A549 (cell line): ENCODE measurements around the gene LYST. TPM values are rescaled to one million over a fixed set of nuclear protein-coding genes. Genes with fewer than 3 reads are reported as not detected.

ENCODE experiments used
- ATAC-seq, 2 experiments: fragments of 200-7000 bp in 1 of 2; fragments of >200 bp in 1 of 2; cut with Nextera tagmentation in 1 of 2; cut with Tn5 transposase in 1 of 2; 3 replicates each; pipeline versions ENCODE4 v1.8.0 to v1.9.1; 2018 to 2020; ENCODE audit warnings: mild to moderate bottlenecking in 1 of 2, moderate library complexity in 1 of 2
- CTCF ChIA-PET: fragments of 300-600 bp; sonication (Branson Sonifier 250); formaldehyde crosslinking; extraction: SDS; loops from one replicate; lab custom pipeline; 2021; ENCODE audit warnings: antibody characterized with exemption, inconsistent platforms; lab: Yijun Ruan, JAX
- POLR2A ChIA-PET: fragments of 350-600 bp; formaldehyde crosslinking; extraction: SDS; loops from one replicate; lab custom pipeline; 2021; ENCODE audit warnings: antibody characterized with exemption, inconsistent platforms; lab: Yijun Ruan, JAX
- DNase-seq, 2 experiments: peaks; one replicate each; pipeline versions ENCODE4 v3.0.0 to v3.0.0-alpha.2; 2011 to 2016; ENCODE audit warnings: low read depth in 1 of 2, low spot score in 1 of 2
- FAIRE-seq: peaks from 2 replicates; lab custom pipeline; 2011; peaks lifted over from hg19 to GRCh38; lab: Jason Lieb, UNC
- H3K27ac ChIP-seq, 2 experiments: fragments of >200 bp; sonication (Bioruptor Twin); formaldehyde crosslinking; 3 replicates each; pipeline ENCODE4 v1.5.1; 2016 to 2017
- H3K4me1 ChIP-seq: fragments of >200 bp; sonication (Bioruptor Twin); formaldehyde crosslinking; 3 replicates; pipeline ENCODE4 v1.6.1; 2016
- H3K4me2 ChIP-seq: fragments of >200 bp; sonication (Bioruptor Twin); formaldehyde crosslinking; 3 replicates; pipeline ENCODE4 v1.6.1; 2016
- H3K4me3 ChIP-seq: fragments of >200 bp; sonication (Bioruptor Twin); formaldehyde crosslinking; 3 replicates; pipeline ENCODE4 v1.5.1; 2016
- H3K9me3 ChIP-seq: fragments of >200 bp; sonication (Bioruptor Twin); formaldehyde crosslinking; 3 replicates; pipeline ENCODE4 v1.6.1; 2016
- BHLHE40 ChIP-seq: IDR thresholded peaks from 2 replicates; pipeline ENCODE4 v1.6.1; 2012; ENCODE audit warnings: low read depth, low read length, inconsistent platforms
- CHD4 ChIP-seq: fragments of 200-600 bp; sonication (generic); IDR thresholded peaks from 2 replicates; pipeline ENCODE4 v1.6.1; 2016; ENCODE audit warnings: antibody characterized with exemption, mild to moderate bottlenecking, borderline replicate concordance
- EHF ChIP-seq: fragments of 250-450 bp; sonication (Bioruptor Pico); IDR thresholded peaks from 2 replicates; pipeline ENCODE4 v1.5.0; 2020; ENCODE audit warnings: mild to moderate bottlenecking
- EHMT2 ChIP-seq: fragments of 200-600 bp; sonication (generic); IDR thresholded peaks from 2 replicates; pipeline ENCODE4 v1.6.1; 2016; ENCODE audit warnings: antibody characterized with exemption, low read depth, mild to moderate bottlenecking, moderate library complexity
- EP300 ChIP-seq, 2 experiments: fragments of >200 bp; sonication (Bioruptor Twin); formaldehyde crosslinking; IDR thresholded peaks; 2 replicates in 1 of 2; 3 replicates in 1 of 2; pipeline ENCODE4 v1.6.1; 2016 to 2017
- ESRRA ChIP-seq: fragments of 150-350 bp; IDR thresholded peaks from 2 replicates; pipeline ENCODE4 v1.6.1; 2014; ENCODE audit warnings: mild to moderate bottlenecking, low read length, borderline replicate concordance
- FOSB ChIP-seq: fragments of 250-450 bp; sonication (Bioruptor Pico); IDR thresholded peaks from 2 replicates; pipeline ENCODE4 v1.5.0; 2020; ENCODE audit warnings: mild to moderate bottlenecking, moderate library complexity
- FOXS1 ChIP-seq: fragments of 250-450 bp; sonication (Bioruptor Pico); IDR thresholded peaks from 2 replicates; pipeline ENCODE4 v1.5.0; 2020; ENCODE audit warnings: mild to moderate bottlenecking, moderate library complexity
- HEYL ChIP-seq: fragments of 250-450 bp; sonication (Bioruptor Pico); IDR thresholded peaks from 2 replicates; pipeline ENCODE4 v1.8.0; 2021; ENCODE audit warnings: mild to moderate bottlenecking, moderate library complexity
- HOXA7 ChIP-seq: fragments of 250-450 bp; sonication (Bioruptor Pico); IDR thresholded peaks from 2 replicates; pipeline ENCODE4 v1.5.0; 2020; ENCODE audit warnings: mild to moderate bottlenecking, moderate library complexity
- HOXB5 ChIP-seq: fragments of 250-450 bp; sonication (Bioruptor Pico); IDR thresholded peaks from 2 replicates; pipeline ENCODE4 v1.5.0; 2020; ENCODE audit warnings: mild to moderate bottlenecking, moderate library complexity
- MAFK ChIP-seq: fragments of 450-650 bp; IDR thresholded peaks from 2 replicates; pipeline ENCODE4 v1.6.1; 2014; ENCODE audit not compliant: partially characterized antibody
- NFE2L2 ChIP-seq: fragments of 150-350 bp; conservative IDR thresholded peaks from 2 replicates; pipeline ENCODE4 v1.6.1; 2014; ENCODE audit warnings: low read length
- RARB ChIP-seq: fragments of 250-450 bp; sonication (Bioruptor Pico); IDR thresholded peaks from 2 replicates; pipeline ENCODE4 v1.8.0; 2021; ENCODE audit warnings: mild to moderate bottlenecking, moderate library complexity
- RFX5 ChIP-seq: fragments of 450-650 bp; IDR thresholded peaks from 2 replicates; pipeline ENCODE4 v1.7.1; 2014; ENCODE audit warnings: antibody characterized with exemption, mild to moderate bottlenecking, moderate library complexity
- TFCP2L1 ChIP-seq: fragments of 250-450 bp; sonication (Bioruptor Pico); IDR thresholded peaks from 2 replicates; pipeline ENCODE4 v1.5.0; 2021; ENCODE audit warnings: mild to moderate bottlenecking
- ZC3H11A ChIP-seq: fragments of 450-650 bp; IDR thresholded peaks from 2 replicates; pipeline ENCODE4 v1.6.1; 2014; ENCODE audit warnings: antibody characterized with exemption, mild to moderate bottlenecking
- WGBS: methylation state at CpG from one replicate; pipeline ENCODE4 v1.1.6; 2017; ENCODE audit errors: missing lambda C conversion rate; 5-methylcytosine and 5-hydroxymethylcytosine counted together
- polyA plus RNA-seq, 4 experiments: library from polyadenylated mRNA; depleted of rRNA in 3 of 4; stranded (reverse); fragments of >200 nt; fragmentation: RNase III in 1 of 4; extraction: RNeasy Plus Mini Kit Qiagen cat#74134 plus additional on column Dnase treatment in 1 of 4; gene quantifications; 2 replicates in 3 of 4; 3 replicates in 1 of 4; pipeline ENCODE4 v1.2.3, GENCODE V29; 2011 to 2017
- TF ChIP-seq, protein P1 (sequence below): fragments of 150-350 bp; IDR thresholded peaks from 2 replicates; pipeline ENCODE4 v1.6.1; 2014; ENCODE audit warnings: low read depth, mild to moderate bottlenecking, low read length
- TF ChIP-seq, protein P2 (sequence below): fragments of >200 bp; sonication (Bioruptor Twin); formaldehyde crosslinking; IDR thresholded peaks from 3 replicates; pipeline ENCODE4 v1.5.1; 2016
- TF ChIP-seq, protein P3 (sequence below): fragments of >200 bp; sonication (Bioruptor Twin); formaldehyde crosslinking; IDR thresholded peaks from 3 replicates; pipeline ENCODE4 v1.6.1; 2016
- TF ChIP-seq, protein P4 (sequence below): fragments of 200-600 bp; sonication (generic); IDR thresholded peaks from 2 replicates; pipeline ENCODE4 v1.6.1; 2016; ENCODE audit warnings: antibody characterized with exemption, mild to moderate bottlenecking, moderate library complexity
- TF ChIP-seq, protein P5 (sequence below): IDR thresholded peaks from 2 replicates; pipeline ENCODE4 v1.6.1; 2012
- TF ChIP-seq, protein P6 (sequence below): fragments of >200 bp; sonication (Bioruptor Twin); formaldehyde crosslinking; IDR thresholded peaks from 2 replicates; pipeline ENCODE4 v1.6.1; 2016
- TF ChIP-seq, protein P7 (sequence below): fragments of 450-650 bp; IDR thresholded peaks from 2 replicates; pipeline ENCODE4 v1.6.1; 2014; ENCODE audit warnings: antibody characterized with exemption

The LYST gene
- polyA plus RNA-seq, 2 of the 4 experiments (the other 2 are of a cell fraction) = 2.5 to 9.4 TPM

DNA sequence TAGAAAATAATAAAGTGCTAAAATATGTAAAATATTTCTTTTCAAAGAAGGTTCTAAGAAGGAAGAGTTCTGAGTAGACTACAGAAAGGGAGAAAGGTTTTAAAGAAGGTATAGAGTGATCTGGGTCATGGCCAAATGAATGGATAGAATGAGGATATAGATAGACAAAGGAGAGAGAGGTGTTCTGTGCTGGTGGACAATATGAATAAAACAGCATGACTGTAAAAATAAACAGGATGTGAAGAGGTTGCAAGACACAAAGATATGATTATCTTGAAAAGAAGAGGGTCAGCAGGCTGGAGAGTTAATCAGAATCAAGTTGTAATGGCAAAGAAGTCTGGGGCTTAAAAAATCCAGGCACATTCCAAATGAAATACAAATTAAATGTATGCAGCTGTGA, 130.4 kb downstream of the LYST start (continued):
- TF ChIP-seq, protein P1, sequence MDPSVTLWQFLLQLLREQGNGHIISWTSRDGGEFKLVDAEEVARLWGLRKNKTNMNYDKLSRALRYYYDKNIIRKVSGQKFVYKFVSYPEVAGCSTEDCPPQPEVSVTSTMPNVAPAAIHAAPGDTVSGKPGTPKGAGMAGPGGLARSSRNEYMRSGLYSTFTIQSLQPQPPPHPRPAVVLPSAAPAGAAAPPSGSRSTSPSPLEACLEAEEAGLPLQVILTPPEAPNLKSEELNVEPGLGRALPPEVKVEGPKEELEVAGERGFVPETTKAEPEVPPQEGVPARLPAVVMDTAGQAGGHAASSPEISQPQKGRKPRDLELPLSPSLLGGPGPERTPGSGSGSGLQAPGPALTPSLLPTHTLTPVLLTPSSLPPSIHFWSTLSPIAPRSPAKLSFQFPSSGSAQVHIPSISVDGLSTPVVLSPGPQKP = no peak

DNA sequence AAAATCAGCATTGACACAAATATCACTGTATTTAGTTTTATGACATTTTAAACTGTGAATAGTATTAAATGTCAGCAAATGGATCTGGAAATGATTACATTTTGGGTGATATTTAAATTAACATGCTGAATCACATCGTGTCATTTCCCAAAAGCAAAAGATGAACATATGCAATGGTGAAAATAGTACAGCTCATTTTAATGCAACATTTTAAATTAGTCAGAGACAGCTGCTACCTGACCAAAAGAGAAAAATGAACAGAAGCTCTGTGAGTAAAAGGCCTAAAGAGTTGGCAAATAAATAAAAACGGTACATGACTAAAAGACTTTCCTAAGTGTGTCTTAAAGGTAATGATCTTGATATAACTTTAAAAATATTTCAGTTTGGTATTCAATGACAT, 131.1 kb downstream of the LYST start:
- Histone ChIP-seq H3K9me3 (no peaks in the 10 kb centered on the region), H3K4me3 (no peak overlapping the region), H3K4me2 (no peak overlapping the region), H3K4me1 (peaks cover 15% of the 10 kb centered on the region), H3K27ac (no peak overlapping the region)
- ChIA-PET CTCF (no interaction called here), POLR2A (no interaction called here)
- ATAC-seq (no peak), FAIRE-seq (no peak), DNase-seq (no peak)
- WGBS = 75% methylated on average over 2 of the region's 2 CpGs
- TF ChIP-seq, protein P2, sequence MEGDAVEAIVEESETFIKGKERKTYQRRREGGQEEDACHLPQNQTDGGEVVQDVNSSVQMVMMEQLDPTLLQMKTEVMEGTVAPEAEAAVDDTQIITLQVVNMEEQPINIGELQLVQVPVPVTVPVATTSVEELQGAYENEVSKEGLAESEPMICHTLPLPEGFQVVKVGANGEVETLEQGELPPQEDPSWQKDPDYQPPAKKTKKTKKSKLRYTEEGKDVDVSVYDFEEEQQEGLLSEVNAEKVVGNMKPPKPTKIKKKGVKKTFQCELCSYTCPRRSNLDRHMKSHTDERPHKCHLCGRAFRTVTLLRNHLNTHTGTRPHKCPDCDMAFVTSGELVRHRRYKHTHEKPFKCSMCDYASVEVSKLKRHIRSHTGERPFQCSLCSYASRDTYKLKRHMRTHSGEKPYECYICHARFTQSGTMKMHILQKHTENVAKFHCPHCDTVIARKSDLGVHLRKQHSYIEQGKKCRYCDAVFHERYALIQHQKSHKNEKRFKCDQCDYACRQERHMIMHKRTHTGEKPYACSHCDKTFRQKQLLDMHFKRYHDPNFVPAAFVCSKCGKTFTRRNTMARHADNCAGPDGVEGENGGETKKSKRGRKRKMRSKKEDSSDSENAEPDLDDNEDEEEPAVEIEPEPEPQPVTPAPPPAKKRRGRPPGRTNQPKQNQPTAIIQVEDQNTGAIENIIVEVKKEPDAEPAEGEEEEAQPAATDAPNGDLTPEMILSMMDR = no peak
- no peak for TF ChIP-seq EHF
- TF ChIP-seq BHLHE40 = no peak
- TF ChIP-seq, protein P3, sequence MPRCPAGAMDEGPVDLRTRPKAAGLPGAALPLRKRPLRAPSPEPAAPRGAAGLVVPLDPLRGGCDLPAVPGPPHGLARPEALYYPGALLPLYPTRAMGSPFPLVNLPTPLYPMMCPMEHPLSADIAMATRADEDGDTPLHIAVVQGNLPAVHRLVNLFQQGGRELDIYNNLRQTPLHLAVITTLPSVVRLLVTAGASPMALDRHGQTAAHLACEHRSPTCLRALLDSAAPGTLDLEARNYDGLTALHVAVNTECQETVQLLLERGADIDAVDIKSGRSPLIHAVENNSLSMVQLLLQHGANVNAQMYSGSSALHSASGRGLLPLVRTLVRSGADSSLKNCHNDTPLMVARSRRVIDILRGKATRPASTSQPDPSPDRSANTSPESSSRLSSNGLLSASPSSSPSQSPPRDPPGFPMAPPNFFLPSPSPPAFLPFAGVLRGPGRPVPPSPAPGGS = no peak
- TF ChIP-seq, protein P4, sequence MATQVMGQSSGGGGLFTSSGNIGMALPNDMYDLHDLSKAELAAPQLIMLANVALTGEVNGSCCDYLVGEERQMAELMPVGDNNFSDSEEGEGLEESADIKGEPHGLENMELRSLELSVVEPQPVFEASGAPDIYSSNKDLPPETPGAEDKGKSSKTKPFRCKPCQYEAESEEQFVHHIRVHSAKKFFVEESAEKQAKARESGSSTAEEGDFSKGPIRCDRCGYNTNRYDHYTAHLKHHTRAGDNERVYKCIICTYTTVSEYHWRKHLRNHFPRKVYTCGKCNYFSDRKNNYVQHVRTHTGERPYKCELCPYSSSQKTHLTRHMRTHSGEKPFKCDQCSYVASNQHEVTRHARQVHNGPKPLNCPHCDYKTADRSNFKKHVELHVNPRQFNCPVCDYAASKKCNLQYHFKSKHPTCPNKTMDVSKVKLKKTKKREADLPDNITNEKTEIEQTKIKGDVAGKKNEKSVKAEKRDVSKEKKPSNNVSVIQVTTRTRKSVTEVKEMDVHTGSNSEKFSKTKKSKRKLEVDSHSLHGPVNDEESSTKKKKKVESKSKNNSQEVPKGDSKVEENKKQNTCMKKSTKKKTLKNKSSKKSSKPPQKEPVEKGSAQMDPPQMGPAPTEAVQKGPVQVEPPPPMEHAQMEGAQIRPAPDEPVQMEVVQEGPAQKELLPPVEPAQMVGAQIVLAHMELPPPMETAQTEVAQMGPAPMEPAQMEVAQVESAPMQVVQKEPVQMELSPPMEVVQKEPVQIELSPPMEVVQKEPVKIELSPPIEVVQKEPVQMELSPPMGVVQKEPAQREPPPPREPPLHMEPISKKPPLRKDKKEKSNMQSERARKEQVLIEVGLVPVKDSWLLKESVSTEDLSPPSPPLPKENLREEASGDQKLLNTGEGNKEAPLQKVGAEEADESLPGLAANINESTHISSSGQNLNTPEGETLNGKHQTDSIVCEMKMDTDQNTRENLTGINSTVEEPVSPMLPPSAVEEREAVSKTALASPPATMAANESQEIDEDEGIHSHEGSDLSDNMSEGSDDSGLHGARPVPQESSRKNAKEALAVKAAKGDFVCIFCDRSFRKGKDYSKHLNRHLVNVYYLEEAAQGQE = no peak
- TF ChIP-seq EP300 (IDR thresholded peaks at IDR 0.05) = no peak
- TF ChIP-seq, all 56 proteins: peak for 0

DNA sequence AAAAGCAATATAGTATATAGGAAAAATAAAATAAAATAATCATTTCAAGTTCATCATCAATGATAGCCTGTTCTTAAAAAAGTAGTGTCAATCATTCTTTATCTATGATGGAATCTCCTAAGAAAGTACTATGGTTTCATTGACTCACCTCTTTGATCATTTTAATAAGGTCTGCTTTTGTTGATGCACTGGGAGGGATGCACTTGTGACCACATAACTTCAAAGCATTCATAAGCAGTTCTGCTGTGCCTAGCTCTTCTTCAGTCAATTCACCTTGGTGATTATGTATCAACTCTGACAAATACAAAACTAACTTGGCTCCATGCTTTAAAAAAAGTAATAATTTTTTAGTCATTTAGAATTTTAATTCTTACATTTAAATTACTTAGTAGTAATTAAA, 132.4 kb downstream of the LYST start:
- no peak for DNase-seq
- ChIA-PET CTCF (interaction anchor here (1.7 kb wide), 1 partner anchor 48 kb away, joined by 5 read pairs; no protein-coding TSS in a partner anchor), POLR2A (no interaction called here)
- H3K4me1 ChIP-seq = peaks cover 6% of the 10 kb centered on the region
- H3K27ac ChIP-seq = no peak overlapping the region
- ATAC-seq = no peak
- H3K4me2 ChIP-seq = no peak overlapping the region
- TF ChIP-seq ZC3H11A (no peak), MAFK (no peak), RARB (CRISPR knock-in tag) (no peak), HOXA7 (CRISPR knock-in tag) (no peak), EP300 (IDR thresholded peaks at IDR 0.05) (no peak), RFX5 (no peak), HOXB5 (CRISPR knock-in tag) (no peak), FOXS1 (CRISPR knock-in tag) (no peak), NFE2L2 (no peak), EHMT2 (no peak), TFCP2L1 (no peak), EHF (no peak), CHD4 (no peak), ESRRA (no peak), FOSB (CRISPR knock-in tag) (no peak), HEYL (CRISPR knock-in tag) (no peak)
- TF ChIP-seq, protein P5, sequence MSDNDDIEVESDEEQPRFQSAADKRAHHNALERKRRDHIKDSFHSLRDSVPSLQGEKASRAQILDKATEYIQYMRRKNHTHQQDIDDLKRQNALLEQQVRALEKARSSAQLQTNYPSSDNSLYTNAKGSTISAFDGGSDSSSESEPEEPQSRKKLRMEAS = no peak
- TF ChIP-seq, protein P6, sequence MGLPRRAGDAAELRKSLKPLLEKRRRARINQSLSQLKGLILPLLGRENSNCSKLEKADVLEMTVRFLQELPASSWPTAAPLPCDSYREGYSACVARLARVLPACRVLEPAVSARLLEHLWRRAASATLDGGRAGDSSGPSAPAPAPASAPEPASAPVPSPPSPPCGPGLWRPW = no peak
- TF ChIP-seq, protein P7, sequence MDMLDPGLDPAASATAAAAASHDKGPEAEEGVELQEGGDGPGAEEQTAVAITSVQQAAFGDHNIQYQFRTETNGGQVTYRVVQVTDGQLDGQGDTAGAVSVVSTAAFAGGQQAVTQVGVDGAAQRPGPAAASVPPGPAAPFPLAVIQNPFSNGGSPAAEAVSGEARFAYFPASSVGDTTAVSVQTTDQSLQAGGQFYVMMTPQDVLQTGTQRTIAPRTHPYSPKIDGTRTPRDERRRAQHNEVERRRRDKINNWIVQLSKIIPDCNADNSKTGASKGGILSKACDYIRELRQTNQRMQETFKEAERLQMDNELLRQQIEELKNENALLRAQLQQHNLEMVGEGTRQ = no peak
- no peak overlapping the region for H3K4me3 ChIP-seq
- no peak for FAIRE-seq
- no peaks in the 10 kb centered on the region for H3K9me3 ChIP-seq
